Stomach (tissue), 4 donors: ENCODE measurements around the gene PRKAR2B.

Experiments used
- POLR2A ChIP-seq, 4 donors: fragments of 450-650 bp; IDR thresholded peaks; one replicate each; pipeline ENCODE4 v1.6.1; 2016; ENCODE audit warnings: antibody characterized with exemption in 4 of 4, control low read depth in 2 of 4, mild to moderate bottlenecking in 1 of 4, moderate library complexity in 1 of 4
- TF ChIP-seq, protein P1 (sequence below), 7 experiments: fragments of 450-650 bp in 4 of 7; fragments of 200-600 bp in 3 of 7; sonication (generic) in 3 of 7; IDR thresholded peaks; one replicate each; pipeline ENCODE4 v1.5.1; 2016 to 2019; ENCODE audit warnings: antibody characterized with exemption in 7 of 7, control low read depth in 2 of 7, mild to moderate bottlenecking in 1 of 7

DNA sequence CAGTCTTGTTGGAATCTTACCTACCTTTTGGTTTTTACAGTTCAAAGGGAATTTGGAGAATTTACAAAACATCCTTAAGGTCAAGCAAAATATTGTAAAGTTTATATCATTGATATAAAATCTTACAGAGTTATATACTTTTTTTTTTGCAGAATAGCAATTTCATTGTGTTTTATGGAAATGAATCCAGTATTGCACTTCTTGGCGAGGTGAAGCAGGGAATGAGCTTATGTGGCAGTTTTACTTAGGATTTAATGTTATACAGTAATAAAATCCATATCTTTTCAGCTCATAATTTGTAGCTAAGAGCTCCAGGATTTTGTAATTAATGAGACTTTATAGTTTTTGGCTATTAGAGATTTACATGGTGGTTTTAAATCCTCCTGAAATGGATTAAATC is 5.0 kb downstream of the PRKAR2B start:
- TF ChIP-seq, protein P1, sequence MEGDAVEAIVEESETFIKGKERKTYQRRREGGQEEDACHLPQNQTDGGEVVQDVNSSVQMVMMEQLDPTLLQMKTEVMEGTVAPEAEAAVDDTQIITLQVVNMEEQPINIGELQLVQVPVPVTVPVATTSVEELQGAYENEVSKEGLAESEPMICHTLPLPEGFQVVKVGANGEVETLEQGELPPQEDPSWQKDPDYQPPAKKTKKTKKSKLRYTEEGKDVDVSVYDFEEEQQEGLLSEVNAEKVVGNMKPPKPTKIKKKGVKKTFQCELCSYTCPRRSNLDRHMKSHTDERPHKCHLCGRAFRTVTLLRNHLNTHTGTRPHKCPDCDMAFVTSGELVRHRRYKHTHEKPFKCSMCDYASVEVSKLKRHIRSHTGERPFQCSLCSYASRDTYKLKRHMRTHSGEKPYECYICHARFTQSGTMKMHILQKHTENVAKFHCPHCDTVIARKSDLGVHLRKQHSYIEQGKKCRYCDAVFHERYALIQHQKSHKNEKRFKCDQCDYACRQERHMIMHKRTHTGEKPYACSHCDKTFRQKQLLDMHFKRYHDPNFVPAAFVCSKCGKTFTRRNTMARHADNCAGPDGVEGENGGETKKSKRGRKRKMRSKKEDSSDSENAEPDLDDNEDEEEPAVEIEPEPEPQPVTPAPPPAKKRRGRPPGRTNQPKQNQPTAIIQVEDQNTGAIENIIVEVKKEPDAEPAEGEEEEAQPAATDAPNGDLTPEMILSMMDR (IDR thresholded peaks at IDR 0.05), result no peak
- TF ChIP-seq POLR2A (IDR thresholded peaks at IDR 0.05), result no peak
